ENCODE measurements around the gene TCF12.

Gene TCF12

GRCh38 chr15:57057134-57057930 is 138.9 kb downstream of the TCF12 start:
- no peak for DNase-seq

GRCh38 chr15:57059026-57059660 is 140.7 kb downstream of the TCF12 start:
- DNase-seq, result no peak

- no peak for DNase-seq
These were observed 142.4 kb downstream of the TCF12 start for GRCh38 chr15:57060799-57061198.

- DNase-seq, result no peak
These were observed 142.8 kb downstream of the TCF12 start for GRCh38 chr15:57061281-57061680.

- no peak for DNase-seq
These were observed 143.3 kb downstream of the TCF12 start for GRCh38 chr15:57061696-57062095.

GRCh38 chr15:57064033-57064432 is 145.6 kb downstream of the TCF12 start:
- DNase-seq, result no peak

GRCh38 chr15:57069423-57069822 is 151.0 kb downstream of the TCF12 start:
- no peak for DNase-seq

GRCh38 chr15:57070674-57071073 is 152.2 kb downstream of the TCF12 start:
- no peak for DNase-seq

GRCh38 chr15:57079446-57079845 is 161.0 kb downstream of the TCF12 start:
- no peak for DNase-seq

GRCh38 chr15:57079931-57080620 is 161.6 kb downstream of the TCF12 start:
- no peak for DNase-seq

GRCh38 chr15:57082054-57082728 is 163.7 kb downstream of the TCF12 start:
- no peak for DNase-seq

- no peak for DNase-seq
These were observed 165.7 kb downstream of the TCF12 start for GRCh38 chr15:57084192-57084591.

- DNase-seq, result no peak
These were observed 166.8 kb downstream of the TCF12 start for GRCh38 chr15:57085267-57085666.

GRCh38 chr15:57086857-57087427 is 168.5 kb downstream of the TCF12 start:
- no peak for DNase-seq

GRCh38 chr15:57089815-57090495 is 171.5 kb downstream of the TCF12 start:
- DNase-seq, result no peak

- no peak for DNase-seq
These were observed 172.0 kb downstream of the TCF12 start for GRCh38 chr15:57090496-57090859.

GRCh38 chr15:57091636-57092035 is 173.2 kb downstream of the TCF12 start:
- DNase-seq, result no peak

GRCh38 chr15:57092252-57092651 is 173.8 kb downstream of the TCF12 start:
- no peak for DNase-seq

GRCh38 chr15:57094321-57095257 is 176.1 kb downstream of the TCF12 start:
- no peak for DNase-seq

- DNase-seq, result no peak
These were observed 177.5 kb downstream of the TCF12 start for GRCh38 chr15:57095896-57096295.

GRCh38 chr15:57097246-57097645 is 178.8 kb downstream of the TCF12 start:
- no peak for DNase-seq
